Measurements from ENCODE around the gene TNNC1.

- TF ChIP-seq POLR2A (IDR thresholded peaks at IDR 0.05; ENCODE audit: low read depth, low read length) (no peak), POLR2AphosphoS5 (IDR thresholded peaks at IDR 0.05; ENCODE audit: low read depth, low read length) (no peak), TAF1 (IDR thresholded peaks at IDR 0.05; ENCODE audit: low read depth, low read length) (no peak), PAX5 (IDR thresholded peaks at IDR 0.05; ENCODE audit: insufficient read depth, low read length, severe bottlenecking) (no peak), SPI1 (IDR thresholded peaks at IDR 0.05; ENCODE audit: low read depth, low read length) (0 out of 2 replicates have a peak, but pooled peaks have one; percentile 4)
These were observed 51.7 kb downstream of the TNNC1 start for GRCh38 chr3:52402101-52402521.
